Keratinocyte (primary cell): ENCODE data around the gene RGSL1.

Experiments used
- CTCF ChIP-seq, 3 experiments: IDR thresholded peaks in 1 of 3; conservative IDR thresholded peaks in 1 of 3; optimal IDR thresholded peaks in 1 of 3; 2 replicates in 2 of 3; 3 replicates in 1 of 3; pipeline versions ENCODE3 to v1.5.1; 2011; ENCODE audit warnings: low read length in 3 of 3, mild to moderate bottlenecking in 3 of 3, moderate library complexity in 2 of 3, control low read depth in 1 of 3, inconsistent platforms in 1 of 3; ENCODE audit not compliant: insufficient read depth in 2 of 3; ENCODE audit errors: extremely low read depth in 1 of 3
- EZH2 ChIP-seq: IDR thresholded peaks from one replicate; pipeline ENCODE4 v1.6.1; 2012; ENCODE audit warnings: inconsistent platforms, mild to moderate bottlenecking, low read length, moderate library complexity

- TF ChIP-seq CTCF (optimal IDR thresholded peaks at IDR 0.05 in 1 of 3, IDR thresholded peaks at IDR 0.05 in 1 of 3, conservative IDR thresholded peaks at IDR 0.05 in 1 of 3; ENCODE audit: extremely low read depth in 1 of 3, insufficient read depth in 2 of 3, low read length in 3 of 3), result no peak
- TF ChIP-seq EZH2, result no peak
Observed at GRCh38 chr1:182560392-182560984, 110.5 kb downstream of the RGSL1 start.
